ENCODE results near the gene CYP27A1.

CYP27A1 gene

GRCh38 chr2:218802386-218802994 is 20.5 kb downstream of the CYP27A1 start:
- Histone ChIP-seq H3K9me3 (ENCODE audit: low read length) (peaks cover 7% of the 10 kb centered on the region; the same call in 1 of the 2 replicates), H3K4me3 (ENCODE audit: low read depth, low read length, poor library complexity, severe bottlenecking) (no peak overlapping the region), H3K4me2 (ENCODE audit: low read length) (no peak overlapping the region), H3K27ac (ENCODE audit: low read depth, low read length, poor library complexity, severe bottlenecking) (no peak overlapping the region), H2AFZ (ENCODE audit: low read length) (no peak overlapping the region), H3K36me3 (ENCODE audit: insufficient read depth, low read length) (no peaks in the 10 kb centered on the region), H4K20me1 (ENCODE audit: insufficient read depth, low read length) (no peaks in the 10 kb centered on the region), H3K9me2 (ENCODE audit: low read depth, low read length) (no peaks in the 10 kb centered on the region), H3K79me2 (ENCODE audit: insufficient read depth, low read length) (no peaks in the 10 kb centered on the region), H3F3A (ENCODE audit: insufficient read depth, low read length) (no peaks in the 10 kb centered on the region), H3K4me1 (ENCODE audit: insufficient read depth, low read length, severe bottlenecking) (no peaks in the 10 kb centered on the region), H3K9ac (ENCODE audit: low read length) (no peak overlapping the region), H3K27me3 (ENCODE audit: insufficient read depth, low read length) (no peaks in the 10 kb centered on the region; the same call in 1 of the 2 replicates)
- TF ChIP-seq EZH2 (IDR thresholded peaks at IDR 0.05; ENCODE audit: borderline replicate concordance, low read length) (no peak), CTCF (IDR thresholded peaks at IDR 0.05; ENCODE audit: low read length) (no peak)

- Histone ChIP-seq H3K9me2 (ENCODE audit: low read depth, low read length) (no peaks in the 10 kb centered on the region), H3K36me3 (ENCODE audit: insufficient read depth, low read length) (no peaks in the 10 kb centered on the region), H3K27me3 (ENCODE audit: insufficient read depth, low read length) (peaks cover 5% of the 10 kb centered on the region; the same call in 1 of the 2 replicates), H3F3A (ENCODE audit: insufficient read depth, low read length) (no peaks in the 10 kb centered on the region), H3K4me1 (ENCODE audit: insufficient read depth, low read length, severe bottlenecking) (no peaks in the 10 kb centered on the region), H3K4me3 (ENCODE audit: low read depth, low read length, poor library complexity, severe bottlenecking) (no peak overlapping the region), H2AFZ (ENCODE audit: low read length) (no peak overlapping the region), H3K79me2 (ENCODE audit: insufficient read depth, low read length) (no peaks in the 10 kb centered on the region), H3K9me3 (ENCODE audit: low read length) (peaks cover 7% of the 10 kb centered on the region; the same call in 1 of the 2 replicates), H3K27ac (ENCODE audit: low read depth, low read length, poor library complexity, severe bottlenecking) (no peak overlapping the region), H3K4me2 (ENCODE audit: low read length) (no peak overlapping the region), H4K20me1 (ENCODE audit: insufficient read depth, low read length) (no peaks in the 10 kb centered on the region), H3K9ac (ENCODE audit: low read length) (no peak overlapping the region)
- TF ChIP-seq EZH2 (IDR thresholded peaks at IDR 0.05; ENCODE audit: borderline replicate concordance, low read length) (no peak), CTCF (IDR thresholded peaks at IDR 0.05; ENCODE audit: low read length) (no peak)
These were observed 22.9 kb downstream of the CYP27A1 start for GRCh38 chr2:218804817-218805216.

- H3K9me3 ChIP-seq (ENCODE audit: low read length), result peaks cover 7% of the 10 kb centered on the region; the same call in 1 of the 2 replicates
- H2AFZ ChIP-seq (ENCODE audit: low read length), result no peak overlapping the region
- H3K9me2 ChIP-seq (ENCODE audit: low read depth, low read length), result no peaks in the 10 kb centered on the region
- no peaks in the 10 kb centered on the region for H3K36me3 ChIP-seq (ENCODE audit: insufficient read depth, low read length)
- TF ChIP-seq CTCF (IDR thresholded peaks at IDR 0.05; ENCODE audit: low read length) (no peak), EZH2 (IDR thresholded peaks at IDR 0.05; ENCODE audit: borderline replicate concordance, low read length) (no peak)
- H3K4me3 ChIP-seq (ENCODE audit: low read depth, low read length, poor library complexity, severe bottlenecking), result no peak overlapping the region
- H3K27ac ChIP-seq (ENCODE audit: low read depth, low read length, poor library complexity, severe bottlenecking), result no peak overlapping the region
- H3K4me1 ChIP-seq (ENCODE audit: insufficient read depth, low read length, severe bottlenecking), result no peaks in the 10 kb centered on the region
- H3K9ac ChIP-seq (ENCODE audit: low read length), result no peak overlapping the region
- peaks cover 5% of the 10 kb centered on the region; the same call in 1 of the 2 replicates for H3K27me3 ChIP-seq (ENCODE audit: insufficient read depth, low read length)
- no peak overlapping the region for H3K4me2 ChIP-seq (ENCODE audit: low read length)
- H4K20me1 ChIP-seq (ENCODE audit: insufficient read depth, low read length), result no peaks in the 10 kb centered on the region
- H3K79me2 ChIP-seq (ENCODE audit: insufficient read depth, low read length), result no peaks in the 10 kb centered on the region
- no peaks in the 10 kb centered on the region for H3F3A ChIP-seq (ENCODE audit: insufficient read depth, low read length)
These were observed 23.7 kb downstream of the CYP27A1 start for GRCh38 chr2:218805627-218806026.
